Mesothelial cell of epicardium (in vitro differentiated cells): ENCODE measurements around the gene ATXN1L. TPM values are rescaled to one million over a fixed set of nuclear protein-coding genes. Genes with fewer than 3 reads are reported as not detected.

Source experiments
- DNase-seq, 2 experiments: peaks; one replicate each; pipeline ENCODE4 v3.0.0; 2021; ENCODE audit warnings: low spot score in 2 of 2; ENCODE audit not compliant: unreplicated experiment in 2 of 2
- H3K27ac Mint-ChIP-seq: 2 replicates; pipeline ENCODE4 v1.8.0; 2021; ENCODE audit warnings: mixed read lengths
- H3K27me3 Mint-ChIP-seq: 2 replicates; pipeline ENCODE4 v1.8.0; 2021; ENCODE audit warnings: low read depth, mixed read lengths
- H3K36me3 Mint-ChIP-seq: 2 replicates; pipeline ENCODE4 v1.8.0; 2021; ENCODE audit warnings: mixed read lengths
- H3K4me1 Mint-ChIP-seq: 2 replicates; pipeline ENCODE4 v1.8.0; 2021; ENCODE audit warnings: mixed read lengths
- H3K4me3 Mint-ChIP-seq: 2 replicates; pipeline ENCODE4 v1.8.0; 2021; ENCODE audit warnings: mild to moderate bottlenecking, moderate library complexity, mixed read lengths
- H3K9me3 Mint-ChIP-seq: 2 replicates; pipeline ENCODE4 v1.8.0; 2021; ENCODE audit warnings: mixed read lengths
- total RNA-seq: library from RNA; stranded (reverse); gene quantifications from 3 replicates; pipeline ENCODE4 v1.2.1, GENCODE V29; 2021
- TF ChIP-seq, protein P1 (sequence below): fragments of 200-600 bp; sonication (generic); IDR thresholded peaks from one replicate; pipeline ENCODE4 v1.5.0; 2021; ENCODE audit warnings: antibody characterized with exemption; ENCODE audit not compliant: unreplicated experiment

Gene ATXN1L
- total RNA-seq, 1 donor from 2014 or later, result 32.5 TPM

DNA sequence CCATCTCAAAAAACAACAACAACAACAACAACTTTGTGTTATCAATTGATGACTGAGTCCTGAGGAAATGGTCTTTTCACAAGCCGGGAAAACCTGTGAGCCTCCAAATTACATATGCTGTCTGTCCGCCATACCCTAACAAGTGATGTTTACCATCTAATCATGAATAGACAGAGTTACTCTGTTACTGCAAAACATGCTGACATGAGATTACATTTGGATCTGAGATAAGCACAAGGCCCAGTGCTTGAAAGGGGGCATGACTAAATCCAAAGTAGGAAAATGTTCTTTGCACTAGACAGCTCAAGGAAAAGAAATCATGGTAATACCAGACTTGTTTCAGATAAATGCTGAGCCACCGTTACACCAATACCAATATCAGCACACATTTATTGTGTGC lies 8.6 kb upstream of the ATXN1L start:
- Mint-ChIP-seq H3K27me3 (no peaks in the 10 kb centered on the region), H3K36me3 (no peaks in the 10 kb centered on the region), H3K27ac (no peak overlapping the region), H3K9me3 (no peaks in the 10 kb centered on the region), H3K4me1 (peaks cover 2% of the 10 kb centered on the region), H3K4me3 (no peak overlapping the region)
- no peak for DNase-seq
- TF ChIP-seq, protein P1, sequence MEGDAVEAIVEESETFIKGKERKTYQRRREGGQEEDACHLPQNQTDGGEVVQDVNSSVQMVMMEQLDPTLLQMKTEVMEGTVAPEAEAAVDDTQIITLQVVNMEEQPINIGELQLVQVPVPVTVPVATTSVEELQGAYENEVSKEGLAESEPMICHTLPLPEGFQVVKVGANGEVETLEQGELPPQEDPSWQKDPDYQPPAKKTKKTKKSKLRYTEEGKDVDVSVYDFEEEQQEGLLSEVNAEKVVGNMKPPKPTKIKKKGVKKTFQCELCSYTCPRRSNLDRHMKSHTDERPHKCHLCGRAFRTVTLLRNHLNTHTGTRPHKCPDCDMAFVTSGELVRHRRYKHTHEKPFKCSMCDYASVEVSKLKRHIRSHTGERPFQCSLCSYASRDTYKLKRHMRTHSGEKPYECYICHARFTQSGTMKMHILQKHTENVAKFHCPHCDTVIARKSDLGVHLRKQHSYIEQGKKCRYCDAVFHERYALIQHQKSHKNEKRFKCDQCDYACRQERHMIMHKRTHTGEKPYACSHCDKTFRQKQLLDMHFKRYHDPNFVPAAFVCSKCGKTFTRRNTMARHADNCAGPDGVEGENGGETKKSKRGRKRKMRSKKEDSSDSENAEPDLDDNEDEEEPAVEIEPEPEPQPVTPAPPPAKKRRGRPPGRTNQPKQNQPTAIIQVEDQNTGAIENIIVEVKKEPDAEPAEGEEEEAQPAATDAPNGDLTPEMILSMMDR, result no peak

DNA sequence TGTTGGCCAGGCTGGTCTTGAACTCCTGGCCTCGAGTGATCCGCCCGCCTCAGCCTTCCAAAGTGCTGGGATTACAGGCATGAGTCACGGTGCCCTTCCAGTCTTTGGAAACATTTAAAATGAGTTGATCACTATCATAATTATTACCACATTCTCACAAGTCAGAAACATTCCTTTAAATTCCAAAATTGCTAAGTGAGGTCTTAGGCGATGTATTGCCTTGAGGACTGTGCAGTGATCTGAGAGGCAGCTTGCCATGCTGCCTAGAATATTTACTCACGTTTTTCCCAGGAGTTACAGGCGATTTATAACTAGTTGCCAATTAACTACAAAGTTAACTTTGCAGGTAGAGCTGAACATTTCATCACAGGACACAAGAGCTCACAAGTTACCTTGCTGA lies 5.7 kb upstream of the ATXN1L start:
- Mint-ChIP-seq H3K4me1 (peaks cover 2% of the 10 kb centered on the region), H3K9me3 (no peaks in the 10 kb centered on the region), H3K4me3 (no peak overlapping the region), H3K27ac (peak overlapping the region; percentile 30), H3K27me3 (no peaks in the 10 kb centered on the region), H3K36me3 (no peaks in the 10 kb centered on the region)
- TF ChIP-seq, protein P1, result no peak
- no peak for DNase-seq

DNA sequence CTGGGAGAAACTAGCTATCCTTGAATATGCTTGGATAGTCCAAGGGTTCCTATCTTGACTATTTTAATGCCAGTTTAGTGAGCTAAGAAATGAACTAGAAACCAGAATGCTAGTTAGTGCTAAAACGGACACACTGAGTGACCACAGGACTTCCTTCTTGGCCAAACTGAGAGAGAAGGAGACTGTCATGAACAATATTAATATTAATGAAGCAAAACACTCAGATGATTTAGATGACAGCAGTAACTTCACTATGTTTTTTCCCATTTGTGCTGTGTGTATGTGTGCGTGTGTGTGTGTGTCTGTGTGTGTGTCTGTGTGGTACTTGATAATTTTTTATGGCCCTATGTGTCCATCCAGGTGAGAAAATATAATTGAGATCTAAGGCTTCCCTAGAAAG lies 2.2 kb upstream of the ATXN1L start:
- DNase-seq, result no peak
- H3K4me1 Mint-ChIP-seq, result peaks cover 16% of the 10 kb centered on the region
- peaks cover 6% of the 10 kb centered on the region for H3K36me3 Mint-ChIP-seq
- no peaks in the 10 kb centered on the region for H3K27me3 Mint-ChIP-seq
- H3K27ac Mint-ChIP-seq, result no peak overlapping the region
- TF ChIP-seq, protein P1, result no peak
- no peaks in the 10 kb centered on the region for H3K9me3 Mint-ChIP-seq
- H3K4me3 Mint-ChIP-seq, result no peak overlapping the region

DNA sequence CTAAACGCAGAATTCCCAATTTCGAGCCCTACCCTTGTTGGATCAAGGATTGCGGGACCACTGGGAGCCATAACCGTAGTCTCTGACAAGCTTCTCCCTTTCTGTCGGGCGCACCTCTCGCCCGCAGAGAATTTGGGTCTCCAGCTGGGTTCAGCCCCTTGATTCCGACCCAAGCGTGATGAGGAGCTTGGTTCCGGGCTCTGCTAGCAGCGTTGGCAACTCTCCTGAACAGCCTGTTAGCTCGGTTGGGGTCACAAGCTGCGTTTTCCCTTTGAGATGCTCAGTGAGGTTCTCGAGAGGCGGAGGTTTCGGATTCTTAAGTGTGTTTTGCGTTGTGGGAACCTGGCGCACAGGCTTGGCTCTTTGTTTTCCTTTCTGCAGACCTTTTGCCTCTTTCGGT lies 655 bp downstream of the ATXN1L start:
- TF ChIP-seq, protein P1, result no peak
- Mint-ChIP-seq H3K4me3 (peak overlapping the region; percentile 89), H3K27me3 (no peaks in the 10 kb centered on the region), H3K9me3 (no peaks in the 10 kb centered on the region), H3K4me1 (peaks cover 14% of the 10 kb centered on the region), H3K36me3 (peaks cover 21% of the 10 kb centered on the region), H3K27ac (peak overlapping the region; percentile 94)
- no peak for DNase-seq

DNA sequence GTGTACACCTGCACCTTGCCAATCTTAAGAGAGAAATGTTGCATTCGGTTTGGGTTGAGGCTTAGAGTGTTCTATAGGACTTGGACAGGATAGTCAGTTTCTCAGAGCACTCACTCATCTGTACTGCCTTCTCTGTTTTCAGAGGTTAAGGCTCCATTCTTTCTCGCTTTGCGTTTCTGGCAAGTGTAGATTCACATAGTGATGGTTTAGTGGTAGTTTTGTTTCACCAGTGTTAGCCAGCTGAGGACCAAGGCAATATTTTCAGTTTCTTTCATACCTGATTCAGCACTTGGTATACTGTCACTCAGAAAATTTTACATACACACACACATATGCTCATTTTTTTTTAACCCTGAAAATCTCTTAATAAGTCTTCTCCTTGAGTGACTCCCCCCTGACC lies 1.3 kb downstream of the ATXN1L start:
- TF ChIP-seq, protein P1, result no peak
- Mint-ChIP-seq H3K9me3 (no peaks in the 10 kb centered on the region), H3K4me1 (peaks cover 14% of the 10 kb centered on the region), H3K27ac (peak overlapping the region; percentile 94), H3K36me3 (peaks cover 22% of the 10 kb centered on the region), H3K27me3 (no peaks in the 10 kb centered on the region), H3K4me3 (peak overlapping the region; percentile 89)
- DNase-seq, result no peak

DNA sequence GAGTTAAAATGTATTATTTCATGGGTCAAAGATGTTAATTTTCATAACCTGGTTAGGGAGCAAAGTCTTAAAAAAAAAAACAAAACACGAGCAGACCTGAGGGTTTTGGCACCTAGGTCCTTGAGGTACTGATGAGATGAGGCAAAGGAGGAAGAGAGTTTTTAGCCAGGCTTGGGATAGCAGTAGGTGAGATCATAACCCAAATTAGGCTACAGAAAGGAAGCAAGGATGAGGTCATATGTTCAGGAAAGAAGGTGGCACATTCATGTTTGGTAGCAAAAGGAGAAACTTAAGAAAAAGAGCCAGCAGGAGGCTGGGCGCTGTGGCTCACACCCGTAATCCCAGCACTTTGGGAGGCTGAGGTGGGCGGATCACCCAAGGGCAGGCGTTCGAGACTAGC lies 2.8 kb downstream of the ATXN1L start:
- no peak for DNase-seq
- Mint-ChIP-seq H3K36me3 (peaks cover 22% of the 10 kb centered on the region), H3K9me3 (no peaks in the 10 kb centered on the region), H3K27me3 (no peaks in the 10 kb centered on the region), H3K4me3 (no peak overlapping the region), H3K27ac (no peak overlapping the region), H3K4me1 (peaks cover 14% of the 10 kb centered on the region)
- TF ChIP-seq, protein P1, result no peak
